GM23338 (cell line): ENCODE results near the gene USP35. TPM values are rescaled to one million over a fixed set of nuclear protein-coding genes. Genes with fewer than 3 reads are reported as not detected.

Experiments
- ATAC-seq: fragments of 200-7000 bp; cut with Tn5 transposase; 3 replicates; pipeline ENCODE4 v1.9.1; 2020
- DNase-seq: peaks from one replicate; pipeline ENCODE4 v3.0.0-alpha.2; 2015; ENCODE audit warnings: low spot score
- H2AFZ ChIP-seq: fragments of 200-600 bp; sonication (generic); 2 replicates; pipeline ENCODE4 v1.8.0; 2016; ENCODE audit warnings: antibody characterized with exemption, mild to moderate bottlenecking, moderate library complexity
- H3F3A ChIP-seq: fragments of 200-600 bp; sonication (generic); replicated peaks from 2 replicates; pipeline ENCODE4 v1.8.0; 2017; ENCODE audit warnings: antibody characterized with exemption, mixed run types, low read depth
- H3K27ac ChIP-seq: fragments of 200-600 bp; sonication (generic); 2 replicates; pipeline ENCODE4 v1.6.1; 2016; ENCODE audit warnings: low read depth
- H3K27me3 ChIP-seq: fragments of 200-600 bp; sonication (generic); 2 replicates; pipeline ENCODE4 v1.8.0; 2016; ENCODE audit warnings: mild to moderate bottlenecking, mixed run types, moderate library complexity; ENCODE audit not compliant: insufficient read depth
- H3K36me3 ChIP-seq: fragments of 200-600 bp; sonication (generic); 2 replicates; pipeline ENCODE4 v1.8.0; 2016; ENCODE audit warnings: mild to moderate bottlenecking; ENCODE audit not compliant: insufficient read depth
- H3K4me1 ChIP-seq: fragments of 200-600 bp; sonication (generic); 2 replicates; pipeline ENCODE4 v1.8.0; 2016; ENCODE audit warnings: mild to moderate bottlenecking, moderate library complexity; ENCODE audit not compliant: insufficient read depth
- H3K4me2 ChIP-seq: fragments of 200-600 bp; sonication (generic); 2 replicates; pipeline ENCODE4 v1.7.1; 2017; ENCODE audit warnings: mixed run types
- H3K4me3 ChIP-seq: fragments of 200-600 bp; sonication (generic); 2 replicates; pipeline ENCODE4 v1.6.1; 2016; ENCODE audit warnings: mixed run types
- H3K79me2 ChIP-seq: fragments of 200-600 bp; sonication (generic); replicated peaks from 2 replicates; pipeline ENCODE4 v1.8.0; 2017; ENCODE audit warnings: mild to moderate bottlenecking; ENCODE audit not compliant: insufficient read depth
- H3K9me2 ChIP-seq: fragments of 200-600 bp; sonication (generic); 2 replicates; pipeline ENCODE4 v1.8.0; 2017; ENCODE audit not compliant: insufficient read depth
- H4K20me1 ChIP-seq: fragments of 200-600 bp; sonication (generic); replicated peaks from 2 replicates; pipeline ENCODE4 v1.8.0; 2017; ENCODE audit warnings: mild to moderate bottlenecking; ENCODE audit not compliant: insufficient read depth
- H3K27ac Mint-ChIP-seq: 2 replicates; pipeline ENCODE4 v1.8.0; 2020; ENCODE audit warnings: inconsistent platforms, mild to moderate bottlenecking, moderate library complexity, mixed read lengths
- H3K27me3 Mint-ChIP-seq: 3 replicates; pipeline ENCODE4 v1.8.0; 2022; ENCODE audit warnings: low read depth, mild to moderate bottlenecking, moderate library complexity, mixed read lengths, inconsistent platforms; ENCODE audit not compliant: insufficient read depth, poor library complexity
- H3K36me3 Mint-ChIP-seq: 3 replicates; pipeline ENCODE4 v1.8.0; 2021; ENCODE audit warnings: low read depth, mild to moderate bottlenecking, inconsistent platforms, moderate library complexity, mixed read lengths
- H3K4me1 Mint-ChIP-seq: 3 replicates; pipeline ENCODE4 v1.8.0; 2020; ENCODE audit warnings: mild to moderate bottlenecking, inconsistent platforms, mixed read lengths
- H3K4me3 Mint-ChIP-seq: 3 replicates; pipeline ENCODE4 v1.8.0; 2021; ENCODE audit warnings: moderate library complexity, mild to moderate bottlenecking, inconsistent platforms, mixed read lengths
- H3K9me3 Mint-ChIP-seq: 3 replicates; pipeline ENCODE4 v1.8.0; 2020; ENCODE audit warnings: moderate library complexity, mild to moderate bottlenecking, inconsistent platforms, mixed read lengths
- CREB1 ChIP-seq: fragments of 250-450 bp; sonication (Bioruptor Pico); IDR thresholded peaks from 2 replicates; pipeline ENCODE4 v1.5.0; 2020; ENCODE audit warnings: low read depth, mild to moderate bottlenecking, moderate library complexity
- EZH2 ChIP-seq: fragments of 200-600 bp; sonication (generic); IDR thresholded peaks from one replicate; pipeline ENCODE4 v1.8.0; 2017; ENCODE audit warnings: antibody characterized with exemption, mild to moderate bottlenecking, low read depth; ENCODE audit not compliant: unreplicated experiment
- EZH2phosphoT487 ChIP-seq: fragments of 200-600 bp; sonication (generic); IDR thresholded peaks from one replicate; pipeline ENCODE4 v1.8.1; 2018; ENCODE audit warnings: antibody characterized with exemption; ENCODE audit not compliant: unreplicated experiment
- JUNB ChIP-seq: IDR thresholded peaks from one replicate; pipeline ENCODE4 v1.6.1; 2016; ENCODE audit warnings: antibody characterized with exemption; ENCODE audit not compliant: unreplicated experiment
- NANOG ChIP-seq: IDR thresholded peaks from 2 replicates; pipeline ENCODE4 v1.6.1; 2016; ENCODE audit warnings: antibody characterized with exemption, borderline replicate concordance
- POLR2AphosphoS5 ChIP-seq: IDR thresholded peaks from 2 replicates; pipeline ENCODE4 v1.6.1; 2016; ENCODE audit warnings: antibody characterized with exemption, low read depth
- STAT1 ChIP-seq: IDR thresholded peaks from one replicate; pipeline ENCODE4 v1.6.1; 2016; ENCODE audit warnings: antibody characterized with exemption; ENCODE audit not compliant: unreplicated experiment
- ZNF114 ChIP-seq: fragments of 250-450 bp; sonication (Bioruptor Pico); IDR thresholded peaks from 2 replicates; pipeline ENCODE4 v1.5.0; 2020; ENCODE audit warnings: mild to moderate bottlenecking, moderate library complexity
- ZNF331 ChIP-seq: fragments of 250-450 bp; sonication (Bioruptor Pico); IDR thresholded peaks from 2 replicates; pipeline ENCODE4 v1.5.0; 2020; ENCODE audit warnings: low read depth, mild to moderate bottlenecking, moderate library complexity
- polyA plus RNA-seq: library from polyadenylated mRNA; unstranded; fragments of >200 nt; fragmentation: Nextera tagmentation; extraction: Ambion mirVana; gene quantifications from 2 replicates; pipeline ENCODE4 v1.2.1, GENCODE V29; 2016
- total RNA-seq: library from RNA; depleted of rRNA; stranded (reverse); fragments of >200 nt; shearing (Covaris generic); gene quantifications from 2 replicates; pipeline ENCODE4 v1.2.3, GENCODE V29; 2014
- TF ChIP-seq, protein P1 (sequence below): IDR thresholded peaks from one replicate; pipeline ENCODE4 v1.6.1; 2018; ENCODE audit warnings: antibody characterized with exemption; ENCODE audit not compliant: unreplicated experiment
- TF ChIP-seq, protein P2 (sequence below): IDR thresholded peaks from 2 replicates; pipeline ENCODE4 v1.6.1; 2016; ENCODE audit warnings: antibody characterized with exemption
- TF ChIP-seq, protein P3 (sequence below): fragments of 250-450 bp; sonication (Bioruptor Pico); IDR thresholded peaks from 2 replicates; pipeline ENCODE4 v1.5.0; 2020; ENCODE audit warnings: mild to moderate bottlenecking, moderate library complexity
- TF ChIP-seq, protein P4 (sequence below), 2 experiments: fragments of 200-600 bp in 1 of 2; sonication (generic) in 1 of 2; conservative IDR thresholded peaks; 2 replicates each; pipeline versions ENCODE4 v1.5.1 to v1.6.1; 2016 to 2017; ENCODE audit warnings: antibody characterized with exemption in 2 of 2, low read depth in 2 of 2, mild to moderate bottlenecking in 2 of 2, moderate library complexity in 1 of 2

The USP35 gene
- total and polyA plus RNA-seq, 2 experiments from 2014 or later: 2.5 to 10.7 TPM

DNA sequence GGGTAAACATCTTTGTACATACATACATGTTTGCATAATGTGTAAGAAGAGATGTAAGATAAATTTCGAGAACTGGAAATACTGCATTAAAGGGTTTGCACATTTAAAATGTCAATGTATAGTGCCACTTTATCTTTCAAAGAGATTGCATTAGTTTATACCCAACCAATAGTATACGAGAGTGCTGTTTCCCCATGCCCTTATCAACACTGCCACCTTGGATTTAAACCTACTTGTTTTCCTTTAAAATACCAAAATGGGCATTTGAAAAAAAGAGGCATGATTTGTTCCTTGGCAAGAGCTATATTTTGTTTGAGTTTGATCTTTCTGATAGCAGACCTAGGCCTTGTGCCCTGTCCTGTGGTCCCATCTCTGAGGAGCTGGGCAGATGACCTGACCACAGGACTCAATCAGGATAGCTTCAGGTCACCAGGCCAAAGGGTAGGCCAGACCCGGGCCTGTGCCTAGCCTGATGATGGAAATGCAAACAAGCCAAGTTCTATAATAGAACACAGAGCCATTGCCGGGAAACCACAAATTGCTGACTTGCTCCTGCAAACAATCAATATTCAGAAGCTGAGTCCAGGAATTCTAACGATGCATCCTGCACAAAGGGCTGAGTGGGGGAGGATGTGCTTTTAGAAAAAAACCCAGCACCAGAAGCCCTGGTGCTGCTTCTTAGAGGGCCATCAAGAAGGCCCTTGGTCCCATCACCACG is 32.4 kb upstream of the USP35 start:
- DNase-seq: no peak
- Histone ChIP-seq H3K36me3 (no peaks in the 10 kb centered on the region), H3K27me3 (no peaks in the 10 kb centered on the region), H3F3A (no peaks in the 10 kb centered on the region), H2AFZ (no peak overlapping the region), H3K27ac (no peak overlapping the region; the same call in 1 of the 2 replicates), H3K9me2 (no peaks in the 10 kb centered on the region), H4K20me1 (no peaks in the 10 kb centered on the region), H3K4me2 (no peak overlapping the region), H3K4me3 (no peak overlapping the region), H3K4me1 (no peaks in the 10 kb centered on the region), H3K79me2 (no peaks in the 10 kb centered on the region)
- Mint-ChIP-seq H3K27ac (peak overlapping the region; percentile 59; the same call in 1 of the 2 replicates), H3K9me3 (no peaks in the 10 kb centered on the region), H3K4me3 (no peak overlapping the region), H3K27me3 (peaks cover 4% of the 10 kb centered on the region), H3K36me3 (no peaks in the 10 kb centered on the region; the same call in 2 of the 3 replicates), H3K4me1 (peaks cover 6% of the 10 kb centered on the region; the same call in 1 of the 3 replicates)
- TF ChIP-seq, protein P1, sequence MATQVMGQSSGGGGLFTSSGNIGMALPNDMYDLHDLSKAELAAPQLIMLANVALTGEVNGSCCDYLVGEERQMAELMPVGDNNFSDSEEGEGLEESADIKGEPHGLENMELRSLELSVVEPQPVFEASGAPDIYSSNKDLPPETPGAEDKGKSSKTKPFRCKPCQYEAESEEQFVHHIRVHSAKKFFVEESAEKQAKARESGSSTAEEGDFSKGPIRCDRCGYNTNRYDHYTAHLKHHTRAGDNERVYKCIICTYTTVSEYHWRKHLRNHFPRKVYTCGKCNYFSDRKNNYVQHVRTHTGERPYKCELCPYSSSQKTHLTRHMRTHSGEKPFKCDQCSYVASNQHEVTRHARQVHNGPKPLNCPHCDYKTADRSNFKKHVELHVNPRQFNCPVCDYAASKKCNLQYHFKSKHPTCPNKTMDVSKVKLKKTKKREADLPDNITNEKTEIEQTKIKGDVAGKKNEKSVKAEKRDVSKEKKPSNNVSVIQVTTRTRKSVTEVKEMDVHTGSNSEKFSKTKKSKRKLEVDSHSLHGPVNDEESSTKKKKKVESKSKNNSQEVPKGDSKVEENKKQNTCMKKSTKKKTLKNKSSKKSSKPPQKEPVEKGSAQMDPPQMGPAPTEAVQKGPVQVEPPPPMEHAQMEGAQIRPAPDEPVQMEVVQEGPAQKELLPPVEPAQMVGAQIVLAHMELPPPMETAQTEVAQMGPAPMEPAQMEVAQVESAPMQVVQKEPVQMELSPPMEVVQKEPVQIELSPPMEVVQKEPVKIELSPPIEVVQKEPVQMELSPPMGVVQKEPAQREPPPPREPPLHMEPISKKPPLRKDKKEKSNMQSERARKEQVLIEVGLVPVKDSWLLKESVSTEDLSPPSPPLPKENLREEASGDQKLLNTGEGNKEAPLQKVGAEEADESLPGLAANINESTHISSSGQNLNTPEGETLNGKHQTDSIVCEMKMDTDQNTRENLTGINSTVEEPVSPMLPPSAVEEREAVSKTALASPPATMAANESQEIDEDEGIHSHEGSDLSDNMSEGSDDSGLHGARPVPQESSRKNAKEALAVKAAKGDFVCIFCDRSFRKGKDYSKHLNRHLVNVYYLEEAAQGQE: no peak
- TF ChIP-seq STAT1 (no peak), ZNF331 (CRISPR knock-in tag) (no peak), POLR2AphosphoS5 (no peak), NANOG (no peak), EZH2 (no peak), CREB1 (CRISPR knock-in tag) (no peak), ZNF114 (CRISPR knock-in tag) (no peak), JUNB (no peak), EZH2phosphoT487 (no peak)
- TF ChIP-seq, protein P2, sequence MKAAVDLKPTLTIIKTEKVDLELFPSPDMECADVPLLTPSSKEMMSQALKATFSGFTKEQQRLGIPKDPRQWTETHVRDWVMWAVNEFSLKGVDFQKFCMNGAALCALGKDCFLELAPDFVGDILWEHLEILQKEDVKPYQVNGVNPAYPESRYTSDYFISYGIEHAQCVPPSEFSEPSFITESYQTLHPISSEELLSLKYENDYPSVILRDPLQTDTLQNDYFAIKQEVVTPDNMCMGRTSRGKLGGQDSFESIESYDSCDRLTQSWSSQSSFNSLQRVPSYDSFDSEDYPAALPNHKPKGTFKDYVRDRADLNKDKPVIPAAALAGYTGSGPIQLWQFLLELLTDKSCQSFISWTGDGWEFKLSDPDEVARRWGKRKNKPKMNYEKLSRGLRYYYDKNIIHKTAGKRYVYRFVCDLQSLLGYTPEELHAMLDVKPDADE: no peak
- TF ChIP-seq, protein P3, sequence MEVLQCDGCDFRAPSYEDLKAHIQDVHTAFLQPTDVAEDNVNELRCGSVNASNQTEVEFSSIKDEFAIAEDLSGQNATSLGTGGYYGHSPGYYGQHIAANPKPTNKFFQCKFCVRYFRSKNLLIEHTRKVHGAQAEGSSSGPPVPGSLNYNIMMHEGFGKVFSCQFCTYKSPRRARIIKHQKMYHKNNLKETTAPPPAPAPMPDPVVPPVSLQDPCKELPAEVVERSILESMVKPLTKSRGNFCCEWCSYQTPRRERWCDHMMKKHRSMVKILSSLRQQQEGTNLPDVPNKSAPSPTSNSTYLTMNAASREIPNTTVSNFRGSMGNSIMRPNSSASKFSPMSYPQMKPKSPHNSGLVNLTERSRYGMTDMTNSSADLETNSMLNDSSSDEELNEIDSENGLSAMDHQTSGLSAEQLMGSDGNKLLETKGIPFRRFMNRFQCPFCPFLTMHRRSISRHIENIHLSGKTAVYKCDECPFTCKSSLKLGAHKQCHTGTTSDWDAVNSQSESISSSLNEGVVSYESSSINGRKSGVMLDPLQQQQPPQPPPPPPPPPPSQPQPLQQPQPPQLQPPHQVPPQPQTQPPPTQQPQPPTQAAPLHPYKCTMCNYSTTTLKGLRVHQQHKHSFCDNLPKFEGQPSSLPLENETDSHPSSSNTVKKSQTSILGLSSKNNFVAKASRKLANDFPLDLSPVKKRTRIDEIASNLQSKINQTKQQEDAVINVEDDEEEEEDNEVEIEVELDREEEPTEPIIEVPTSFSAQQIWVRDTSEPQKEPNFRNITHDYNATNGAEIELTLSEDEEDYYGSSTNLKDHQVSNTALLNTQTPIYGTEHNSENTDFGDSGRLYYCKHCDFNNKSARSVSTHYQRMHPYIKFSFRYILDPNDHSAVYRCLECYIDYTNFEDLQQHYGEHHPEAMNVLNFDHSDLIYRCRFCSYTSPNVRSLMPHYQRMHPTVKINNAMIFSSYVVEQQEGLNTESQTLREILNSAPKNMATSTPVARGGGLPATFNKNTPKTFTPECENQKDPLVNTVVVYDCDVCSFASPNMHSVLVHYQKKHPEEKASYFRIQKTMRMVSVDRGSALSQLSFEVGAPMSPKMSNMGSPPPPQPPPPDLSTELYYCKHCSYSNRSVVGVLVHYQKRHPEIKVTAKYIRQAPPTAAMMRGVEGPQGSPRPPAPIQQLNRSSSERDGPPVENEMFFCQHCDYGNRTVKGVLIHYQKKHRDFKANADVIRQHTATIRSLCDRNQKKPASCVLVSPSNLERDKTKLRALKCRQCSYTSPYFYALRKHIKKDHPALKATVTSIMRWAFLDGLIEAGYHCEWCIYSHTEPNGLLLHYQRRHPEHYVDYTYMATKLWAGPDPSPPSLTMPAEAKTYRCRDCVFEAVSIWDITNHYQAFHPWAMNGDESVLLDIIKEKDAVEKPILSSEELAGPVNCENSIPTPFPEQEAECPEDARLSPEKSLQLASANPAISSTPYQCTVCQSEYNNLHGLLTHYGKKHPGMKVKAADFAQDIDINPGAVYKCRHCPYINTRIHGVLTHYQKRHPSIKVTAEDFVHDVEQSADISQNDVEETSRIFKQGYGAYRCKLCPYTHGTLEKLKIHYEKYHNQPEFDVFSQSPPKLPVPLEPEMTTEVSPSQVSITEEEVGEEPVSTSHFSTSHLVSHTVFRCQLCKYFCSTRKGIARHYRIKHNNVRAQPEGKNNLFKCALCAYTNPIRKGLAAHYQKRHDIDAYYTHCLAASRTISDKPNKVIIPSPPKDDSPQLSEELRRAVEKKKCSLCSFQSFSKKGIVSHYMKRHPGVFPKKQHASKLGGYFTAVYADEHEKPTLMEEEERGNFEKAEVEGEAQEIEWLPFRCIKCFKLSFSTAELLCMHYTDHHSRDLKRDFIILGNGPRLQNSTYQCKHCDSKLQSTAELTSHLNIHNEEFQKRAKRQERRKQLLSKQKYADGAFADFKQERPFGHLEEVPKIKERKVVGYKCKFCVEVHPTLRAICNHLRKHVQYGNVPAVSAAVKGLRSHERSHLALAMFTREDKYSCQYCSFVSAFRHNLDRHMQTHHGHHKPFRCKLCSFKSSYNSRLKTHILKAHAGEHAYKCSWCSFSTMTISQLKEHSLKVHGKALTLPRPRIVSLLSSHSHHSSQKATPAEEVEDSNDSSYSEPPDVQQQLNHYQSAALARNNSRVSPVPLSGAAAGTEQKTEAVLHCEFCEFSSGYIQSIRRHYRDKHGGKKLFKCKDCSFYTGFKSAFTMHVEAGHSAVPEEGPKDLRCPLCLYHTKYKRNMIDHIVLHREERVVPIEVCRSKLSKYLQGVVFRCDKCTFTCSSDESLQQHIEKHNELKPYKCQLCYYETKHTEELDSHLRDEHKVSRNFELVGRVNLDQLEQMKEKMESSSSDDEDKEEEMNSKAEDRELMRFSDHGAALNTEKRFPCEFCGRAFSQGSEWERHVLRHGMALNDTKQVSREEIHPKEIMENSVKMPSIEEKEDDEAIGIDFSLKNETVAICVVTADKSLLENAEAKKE (CRISPR knock-in tag): no peak
- TF ChIP-seq, protein P4, sequence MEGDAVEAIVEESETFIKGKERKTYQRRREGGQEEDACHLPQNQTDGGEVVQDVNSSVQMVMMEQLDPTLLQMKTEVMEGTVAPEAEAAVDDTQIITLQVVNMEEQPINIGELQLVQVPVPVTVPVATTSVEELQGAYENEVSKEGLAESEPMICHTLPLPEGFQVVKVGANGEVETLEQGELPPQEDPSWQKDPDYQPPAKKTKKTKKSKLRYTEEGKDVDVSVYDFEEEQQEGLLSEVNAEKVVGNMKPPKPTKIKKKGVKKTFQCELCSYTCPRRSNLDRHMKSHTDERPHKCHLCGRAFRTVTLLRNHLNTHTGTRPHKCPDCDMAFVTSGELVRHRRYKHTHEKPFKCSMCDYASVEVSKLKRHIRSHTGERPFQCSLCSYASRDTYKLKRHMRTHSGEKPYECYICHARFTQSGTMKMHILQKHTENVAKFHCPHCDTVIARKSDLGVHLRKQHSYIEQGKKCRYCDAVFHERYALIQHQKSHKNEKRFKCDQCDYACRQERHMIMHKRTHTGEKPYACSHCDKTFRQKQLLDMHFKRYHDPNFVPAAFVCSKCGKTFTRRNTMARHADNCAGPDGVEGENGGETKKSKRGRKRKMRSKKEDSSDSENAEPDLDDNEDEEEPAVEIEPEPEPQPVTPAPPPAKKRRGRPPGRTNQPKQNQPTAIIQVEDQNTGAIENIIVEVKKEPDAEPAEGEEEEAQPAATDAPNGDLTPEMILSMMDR (conservative IDR thresholded peaks at IDR 0.05; ENCODE audit: low read depth in 2 of 2): no peak
- no peak for ATAC-seq
